Subcutaneous adipose tissue (tissue), 4 donors: ENCODE data around the gene GPR152. TPM values are rescaled to one million over a fixed set of nuclear protein-coding genes. Genes with fewer than 3 reads are reported as not detected.

Experiments used
- total RNA-seq, 4 donors: library from RNA; depleted of rRNA; stranded (reverse); fragments of >200 nt; gene quantifications; one replicate each; pipeline ENCODE4 v1.1.0, GENCODE V29; 2016
- TF ChIP-seq, protein P1 (sequence below): fragments of 450-650 bp; IDR thresholded peaks from one replicate; pipeline ENCODE4 v1.5.1; 2016; ENCODE audit warnings: low read depth, mild to moderate bottlenecking, control low read depth, antibody characterized with exemption, moderate library complexity

The GPR152 gene
- total RNA-seq, 4 donors from 2014 or later, result not detected

- TF ChIP-seq, protein P1, sequence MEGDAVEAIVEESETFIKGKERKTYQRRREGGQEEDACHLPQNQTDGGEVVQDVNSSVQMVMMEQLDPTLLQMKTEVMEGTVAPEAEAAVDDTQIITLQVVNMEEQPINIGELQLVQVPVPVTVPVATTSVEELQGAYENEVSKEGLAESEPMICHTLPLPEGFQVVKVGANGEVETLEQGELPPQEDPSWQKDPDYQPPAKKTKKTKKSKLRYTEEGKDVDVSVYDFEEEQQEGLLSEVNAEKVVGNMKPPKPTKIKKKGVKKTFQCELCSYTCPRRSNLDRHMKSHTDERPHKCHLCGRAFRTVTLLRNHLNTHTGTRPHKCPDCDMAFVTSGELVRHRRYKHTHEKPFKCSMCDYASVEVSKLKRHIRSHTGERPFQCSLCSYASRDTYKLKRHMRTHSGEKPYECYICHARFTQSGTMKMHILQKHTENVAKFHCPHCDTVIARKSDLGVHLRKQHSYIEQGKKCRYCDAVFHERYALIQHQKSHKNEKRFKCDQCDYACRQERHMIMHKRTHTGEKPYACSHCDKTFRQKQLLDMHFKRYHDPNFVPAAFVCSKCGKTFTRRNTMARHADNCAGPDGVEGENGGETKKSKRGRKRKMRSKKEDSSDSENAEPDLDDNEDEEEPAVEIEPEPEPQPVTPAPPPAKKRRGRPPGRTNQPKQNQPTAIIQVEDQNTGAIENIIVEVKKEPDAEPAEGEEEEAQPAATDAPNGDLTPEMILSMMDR, result no peak
These were observed 39.7 kb upstream of the GPR152 start for GRCh38 chr11:67492069-67492727.

GRCh38 chr11:67491276-67492068, 38.9 kb upstream of the GPR152 start:
- TF ChIP-seq, protein P1, result no peak

DNA sequence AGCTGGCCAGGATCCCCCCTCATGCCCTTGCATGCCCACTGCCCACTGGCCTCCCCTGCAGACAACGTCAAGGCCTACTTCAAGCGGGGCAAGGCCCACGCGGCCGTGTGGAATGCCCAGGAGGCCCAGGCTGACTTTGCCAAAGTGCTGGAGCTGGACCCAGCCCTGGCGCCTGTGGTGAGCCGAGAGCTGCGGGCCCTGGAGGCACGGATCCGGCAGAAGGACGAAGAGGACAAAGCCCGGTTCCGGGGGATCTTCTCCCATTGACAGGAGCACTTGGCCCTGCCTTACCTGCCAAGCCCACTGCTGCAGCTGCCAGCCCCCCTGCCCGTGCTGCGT, 38.2 kb upstream of the GPR152 start:
- TF ChIP-seq, protein P1, result no peak

DNA sequence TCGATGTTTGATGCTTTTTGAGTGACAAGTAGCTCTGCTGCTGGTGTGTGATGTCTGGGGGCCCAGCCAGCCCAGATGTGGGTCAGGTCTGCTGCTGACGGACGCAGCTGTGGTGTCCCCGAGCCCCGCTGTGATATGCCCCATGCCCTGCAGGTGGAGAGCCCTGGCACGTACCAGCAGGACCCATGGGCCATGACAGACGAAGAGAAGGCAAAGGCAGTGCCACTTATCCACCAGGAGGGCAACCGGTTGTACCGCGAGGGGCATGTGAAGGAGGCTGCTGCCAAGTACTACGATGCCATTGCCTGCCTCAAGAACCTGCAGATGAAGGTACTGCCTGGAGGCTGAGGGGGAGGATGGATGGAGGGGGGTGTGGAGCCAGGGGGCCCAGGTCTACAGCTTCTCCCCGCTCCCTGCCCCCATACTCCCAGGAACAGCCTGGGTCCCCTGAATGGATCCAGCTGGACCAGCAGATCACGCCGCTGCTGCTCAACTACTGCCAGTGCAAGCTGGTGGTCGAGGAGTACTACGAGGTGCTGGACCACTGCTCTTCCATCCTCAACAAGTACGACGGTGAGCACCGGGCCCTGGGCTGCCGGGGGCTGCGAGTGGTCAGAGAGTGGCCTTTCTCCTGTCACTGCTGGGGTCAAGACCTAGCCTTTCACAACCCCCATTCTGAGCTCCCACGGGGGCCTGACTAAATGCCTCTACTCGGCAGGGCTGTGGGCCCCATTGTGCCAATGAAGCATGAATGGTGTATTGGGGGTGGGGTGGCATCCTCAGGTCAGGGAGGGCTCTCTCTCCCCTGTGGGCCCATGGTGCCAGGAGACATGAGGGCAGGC, 37.6 kb upstream of the GPR152 start:
- TF ChIP-seq, protein P1, result no peak

DNA sequence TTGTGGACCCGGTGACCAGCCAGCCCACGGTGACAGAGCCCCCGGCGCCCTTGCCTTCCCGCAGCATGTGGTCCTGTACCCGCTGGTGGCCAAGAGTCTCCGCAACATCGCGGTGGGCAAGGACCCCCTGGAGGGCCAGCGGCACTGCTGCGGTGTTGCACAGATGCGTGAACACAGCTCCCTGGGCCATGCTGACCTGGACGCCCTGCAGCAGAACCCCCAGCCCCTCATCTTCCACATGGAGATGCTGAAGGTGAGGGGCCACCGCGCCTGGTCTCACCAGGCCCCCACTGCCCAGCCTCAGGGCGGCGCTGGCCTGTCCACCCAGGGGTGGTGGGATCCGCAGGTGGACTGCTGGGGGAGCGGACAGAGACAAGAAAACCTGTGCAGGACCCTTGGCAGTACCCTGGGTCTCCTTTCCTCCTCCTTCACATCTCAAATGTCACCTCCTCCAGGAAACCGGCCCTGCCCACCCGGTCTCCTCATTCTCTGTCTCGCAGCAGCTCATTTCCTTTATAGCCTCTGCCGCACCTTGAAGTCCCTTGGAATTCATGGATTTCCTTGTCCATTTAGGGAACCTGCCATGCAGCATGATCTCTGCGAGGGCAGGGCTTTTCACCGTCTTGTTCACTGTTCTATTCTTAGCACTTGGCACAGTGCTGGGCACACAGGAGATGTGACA, 36.8 kb upstream of the GPR152 start:
- TF ChIP-seq, protein P1, result no peak

DNA sequence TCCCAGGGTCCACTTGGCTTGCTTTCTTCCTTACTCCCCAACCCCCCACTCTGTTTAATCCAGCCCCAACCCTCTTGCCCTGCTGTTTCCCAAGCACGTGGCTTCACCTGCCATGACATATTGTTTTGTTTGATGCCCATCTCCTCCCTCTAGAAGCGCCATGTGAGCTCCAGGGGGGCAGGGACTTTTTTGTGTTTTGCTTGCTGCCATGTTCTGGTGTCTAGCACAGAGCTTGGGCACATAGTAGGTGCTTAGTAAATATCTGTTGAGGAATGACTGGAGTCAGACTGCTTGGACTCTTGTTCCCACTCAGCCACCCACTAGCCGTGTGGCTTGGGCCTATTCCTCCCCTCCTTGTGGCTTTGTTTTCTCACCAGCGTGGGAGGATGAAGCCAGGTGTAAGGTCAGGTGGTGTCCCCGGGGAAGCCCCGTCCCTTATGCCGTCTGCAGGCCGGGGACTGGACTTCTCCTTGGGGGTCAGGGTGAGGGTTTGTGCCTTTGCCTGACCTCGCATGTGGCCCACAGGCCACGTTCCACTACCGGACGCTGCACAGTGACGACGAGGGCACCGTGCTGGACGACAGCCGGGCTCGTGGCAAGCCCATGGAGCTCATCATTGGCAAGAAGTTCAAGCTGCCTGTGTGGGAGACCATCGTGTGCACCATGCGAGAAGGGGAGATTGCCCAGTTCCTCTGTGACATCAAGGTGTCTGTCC, 34.1 kb upstream of the GPR152 start:
- TF ChIP-seq, protein P1, result no peak
